Activated CD4-positive, alpha-beta T cell treated with anti-CD3 and anti-CD28 coated beads, Interleukin-2, amount 50 U/mL, for 4 hours (primary cell): Measurements from ENCODE around the gene RNASE8.
"Not testable (repeated sequence)": the region's sequence is repeated elsewhere in the genome, so short reads cannot be mapped to it uniquely, and the experiment has no call there.

Experiments
- DNase-seq, 2 experiments: peaks; one replicate each; pipeline ENCODE4 v3.0.0-alpha.2; 2020

RNASE8 gene, protein sequence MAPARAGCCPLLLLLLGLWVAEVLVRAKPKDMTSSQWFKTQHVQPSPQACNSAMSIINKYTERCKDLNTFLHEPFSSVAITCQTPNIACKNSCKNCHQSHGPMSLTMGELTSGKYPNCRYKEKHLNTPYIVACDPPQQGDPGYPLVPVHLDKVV

DNA sequence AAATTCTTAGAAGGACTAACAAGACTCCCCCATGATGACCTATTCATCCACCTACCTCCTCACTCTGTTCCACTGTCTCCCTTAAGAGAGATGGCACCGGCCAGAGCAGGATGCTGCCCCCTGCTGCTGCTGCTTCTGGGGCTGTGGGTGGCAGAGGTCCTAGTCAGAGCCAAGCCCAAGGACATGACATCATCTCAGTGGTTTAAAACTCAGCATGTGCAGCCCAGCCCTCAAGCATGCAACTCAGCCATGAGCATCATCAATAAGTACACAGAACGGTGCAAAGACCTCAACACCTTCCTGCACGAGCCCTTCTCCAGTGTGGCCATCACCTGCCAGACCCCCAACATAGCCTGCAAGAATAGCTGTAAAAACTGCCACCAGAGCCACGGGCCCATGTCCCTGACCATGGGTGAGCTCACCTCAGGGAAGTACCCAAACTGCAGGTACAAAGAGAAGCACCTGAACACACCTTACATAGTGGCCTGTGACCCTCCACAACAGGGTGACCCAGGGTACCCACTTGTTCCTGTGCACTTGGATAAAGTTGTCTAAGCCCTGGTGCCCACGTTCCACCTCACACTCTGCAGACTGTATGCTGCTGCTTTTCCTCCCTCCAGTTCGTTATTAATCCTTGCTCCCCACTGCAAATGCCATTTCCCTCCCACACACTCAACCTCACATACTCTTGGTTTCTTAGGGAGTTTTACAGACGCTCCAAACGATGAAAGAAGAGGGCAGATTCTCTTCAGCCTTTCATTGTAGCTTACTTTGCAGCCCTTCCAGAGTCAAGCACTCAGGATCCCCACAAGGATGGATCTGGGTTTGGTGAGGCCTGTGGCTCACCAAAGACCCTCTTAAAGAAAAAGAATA is at the start of gene RNASE8:
TSS of gene RNASE8 (plus strand) at position 20 of the 873 bp plus-strand sequence. CDS start at position 91, 71 bp downstream.
- DNase-seq, result no peak

GRCh38 chr14:21009721-21010120 is 47.9 kb upstream of the RNASE8 start:
- DNase-seq, result not testable (repeated sequence)

GRCh38 chr14:21011136-21011535 is 46.5 kb upstream of the RNASE8 start:
- DNase-seq, result no peak

DNA sequence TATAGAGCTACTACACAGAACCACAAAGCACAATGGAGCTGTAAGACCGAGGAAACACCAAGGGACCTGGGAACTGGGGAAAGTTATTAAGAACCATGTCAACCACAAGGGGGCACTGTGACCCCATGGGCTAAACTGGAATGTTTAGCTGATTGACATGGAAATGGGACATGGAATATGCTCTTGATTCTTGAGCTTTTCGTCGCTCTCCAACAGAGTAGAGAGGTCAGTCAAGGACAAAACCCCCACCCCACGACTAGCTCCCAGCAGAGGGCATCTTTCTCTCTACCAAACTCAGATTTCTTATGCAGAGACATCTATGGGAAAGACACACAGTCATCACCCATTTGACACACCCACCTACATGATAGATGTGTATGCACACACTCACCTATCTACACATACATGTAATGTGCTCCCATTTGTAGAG is 42.8 kb upstream of the RNASE8 start:
- peak; percentile 81 to 83 for DNase-seq

DNA sequence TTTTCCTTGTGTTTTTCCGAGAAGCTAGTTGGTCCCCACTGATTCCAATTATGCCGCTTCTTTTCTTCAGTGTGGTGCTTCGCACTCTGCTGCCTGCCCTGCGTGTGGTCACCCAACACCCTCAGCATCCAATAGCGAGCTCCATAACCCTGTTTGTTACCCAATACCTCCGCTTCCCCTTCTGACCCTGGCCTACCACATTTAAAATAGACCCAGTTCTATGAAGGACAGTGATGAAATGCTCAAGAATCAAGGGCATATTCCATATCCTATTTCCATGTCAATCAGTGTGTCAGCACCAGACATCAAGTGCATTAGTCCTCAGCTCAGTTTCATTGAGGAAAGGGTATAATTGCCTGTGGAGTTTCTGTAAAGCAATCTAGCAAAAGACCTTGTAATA is 42.3 kb upstream of the RNASE8 start:
- no peak for DNase-seq

- DNase-seq, result no peak
Observed at GRCh38 chr14:21016413-21017190, 41.0 kb upstream of the RNASE8 start.

GRCh38 chr14:21017528-21018245 is 39.9 kb upstream of the RNASE8 start:
- no peak for DNase-seq

GRCh38 chr14:21018286-21018685 is 39.3 kb upstream of the RNASE8 start:
- no peak for DNase-seq

DNA sequence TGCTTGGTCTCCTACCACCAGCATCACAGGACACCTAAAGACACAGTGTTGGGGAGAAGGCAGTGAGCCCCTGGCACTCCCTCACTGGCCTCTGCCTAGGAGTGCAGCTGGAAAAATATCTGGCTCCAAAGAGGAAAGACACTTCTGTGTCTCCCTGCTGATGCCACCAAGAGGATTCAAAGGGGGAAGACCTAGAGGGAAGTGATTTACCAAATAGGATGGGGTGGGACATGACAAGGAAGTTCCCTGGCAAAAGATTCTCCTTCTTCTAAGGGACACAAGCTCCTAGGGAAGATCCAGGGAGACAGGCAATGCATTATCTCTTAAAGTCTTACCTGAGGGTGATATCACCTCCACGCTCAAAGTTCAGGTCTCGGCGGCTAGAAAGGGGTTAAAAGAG is 38.8 kb upstream of the RNASE8 start:
- DNase-seq, result no peak

DNA sequence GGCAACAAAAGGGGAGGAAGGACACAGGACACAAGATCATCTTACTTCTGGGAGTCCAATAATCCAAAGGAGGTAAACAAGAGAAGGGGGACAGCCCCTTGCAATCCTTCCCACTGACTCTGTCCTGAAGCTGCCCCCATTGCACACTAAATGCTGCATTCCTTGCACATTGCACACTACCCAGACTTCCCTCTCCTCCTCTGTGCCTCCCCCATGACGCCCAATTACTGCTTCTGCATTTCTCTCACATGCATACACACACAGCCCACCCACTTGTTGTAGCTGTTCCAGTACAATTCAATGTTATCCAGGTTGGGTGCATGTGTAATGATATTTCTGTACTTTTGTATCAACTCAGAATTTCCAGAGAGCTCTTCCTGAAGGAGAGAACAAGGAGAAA is 38.3 kb upstream of the RNASE8 start:
- DNase-seq, result no peak

- no peak for DNase-seq
Observed at GRCh38 chr14:21020977-21021545, 36.6 kb upstream of the RNASE8 start.

GRCh38 chr14:21022686-21023085 is 34.9 kb upstream of the RNASE8 start:
- DNase-seq, result no peak

DNA sequence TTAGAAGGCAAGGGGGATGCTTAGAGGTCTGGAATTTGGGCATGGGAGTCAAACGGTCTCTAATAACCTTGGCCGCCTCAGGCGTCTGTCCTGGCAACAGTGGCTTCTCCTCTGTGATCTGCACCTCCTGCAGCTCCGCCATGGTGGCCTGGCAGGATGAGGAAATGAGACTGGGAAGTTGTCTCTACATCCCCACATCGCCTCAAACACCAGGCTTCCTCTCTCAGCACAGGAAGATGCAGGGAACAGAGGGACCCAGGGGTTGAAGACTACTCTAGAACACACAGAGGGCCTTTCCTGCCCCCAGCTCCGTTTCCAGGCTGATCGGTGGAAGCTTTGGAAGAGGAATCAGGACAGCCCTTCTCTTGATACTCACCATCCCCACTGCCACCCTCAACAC is 34.4 kb upstream of the RNASE8 start:
- DNase-seq, result no peak

DNA sequence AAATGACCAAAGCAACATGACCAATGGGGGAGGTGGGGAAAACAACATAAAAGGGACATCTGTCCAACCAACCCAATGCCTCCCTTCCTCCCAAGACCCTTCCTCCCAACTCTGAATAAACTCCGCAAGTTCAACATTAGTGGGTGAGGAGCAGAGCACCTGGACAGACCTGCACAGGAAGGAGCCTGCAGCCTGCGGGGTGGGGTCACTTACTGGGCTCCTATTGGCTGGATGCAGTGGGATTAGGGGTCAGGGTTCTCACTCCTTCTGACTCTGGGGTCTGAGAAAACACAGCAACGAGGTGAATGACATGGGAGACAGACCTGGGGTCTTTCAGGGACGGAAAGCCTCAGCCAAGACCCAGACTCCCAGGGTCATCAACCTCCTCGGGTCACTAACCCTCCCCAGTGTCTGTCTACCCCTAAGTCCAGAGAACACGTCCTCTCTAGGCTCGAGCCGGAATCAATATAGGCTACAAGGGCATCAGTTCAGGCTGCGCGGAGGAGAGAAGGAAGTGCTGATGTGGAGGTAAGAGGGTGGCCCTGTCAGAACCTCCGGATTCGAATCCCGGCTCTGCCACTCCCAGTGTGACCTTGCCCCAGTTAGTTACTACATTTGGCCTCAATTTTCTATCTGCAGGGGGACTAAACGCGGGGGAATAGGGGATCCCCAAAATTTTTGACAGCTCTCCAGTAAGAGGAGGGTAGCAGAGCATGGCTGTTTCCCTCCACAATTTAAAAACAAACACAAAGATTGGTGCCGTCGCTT is 33.6 kb upstream of the RNASE8 start:
- DNase-seq, result no peak

DNA sequence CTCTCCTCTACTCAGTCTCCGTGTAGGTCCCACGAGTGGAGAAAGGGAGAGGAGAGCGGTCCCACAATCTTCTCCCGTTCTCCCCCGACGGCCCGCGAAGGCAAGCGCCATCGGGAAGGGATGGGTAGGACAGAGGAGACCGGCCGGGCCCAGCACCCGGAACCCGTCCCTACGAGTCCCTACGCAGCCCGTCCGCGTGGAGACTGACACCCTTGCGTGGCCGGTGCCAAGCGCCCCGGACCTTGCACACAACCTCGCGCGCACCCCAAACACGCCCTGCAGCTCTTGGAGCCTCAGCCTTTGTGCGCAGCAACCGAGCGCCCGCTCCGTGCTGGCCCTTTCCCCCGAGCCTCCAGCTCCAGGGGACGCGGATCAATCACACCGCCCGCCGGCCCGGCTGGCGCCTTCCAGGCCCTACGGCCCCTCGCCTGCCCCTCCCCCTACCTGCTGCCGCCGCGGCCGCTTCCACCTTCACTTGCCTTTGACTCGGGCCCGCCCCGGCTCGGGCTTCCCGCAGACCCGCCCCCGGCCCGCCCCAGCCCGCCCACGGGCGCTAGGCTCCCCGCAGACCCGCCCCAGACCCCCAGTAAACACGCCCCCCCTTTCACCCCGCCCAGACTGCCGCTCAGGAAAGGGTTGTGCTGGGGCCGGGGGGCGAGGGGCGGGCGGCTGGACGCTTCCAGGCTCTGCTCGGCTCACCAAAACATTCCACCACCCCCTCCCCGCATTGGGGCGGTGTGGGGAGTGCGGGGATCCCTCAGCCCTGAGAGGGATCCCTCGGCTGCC is 32.8 kb upstream of the RNASE8 start, which contains the start of gene NDRG2:
TSS of gene NDRG2 (minus strand) at position 477 of the 786 bp plus-strand sequence. CDS start 1,746 bp downstream, outside the sequence.
- peak; percentile 62 to 68 for DNase-seq

GRCh38 chr14:21025371-21026273 is 32.0 kb upstream of the RNASE8 start:
- DNase-seq, result no peak

- no peak for DNase-seq
Observed at GRCh38 chr14:21026274-21026987, 31.2 kb upstream of the RNASE8 start.

DNA sequence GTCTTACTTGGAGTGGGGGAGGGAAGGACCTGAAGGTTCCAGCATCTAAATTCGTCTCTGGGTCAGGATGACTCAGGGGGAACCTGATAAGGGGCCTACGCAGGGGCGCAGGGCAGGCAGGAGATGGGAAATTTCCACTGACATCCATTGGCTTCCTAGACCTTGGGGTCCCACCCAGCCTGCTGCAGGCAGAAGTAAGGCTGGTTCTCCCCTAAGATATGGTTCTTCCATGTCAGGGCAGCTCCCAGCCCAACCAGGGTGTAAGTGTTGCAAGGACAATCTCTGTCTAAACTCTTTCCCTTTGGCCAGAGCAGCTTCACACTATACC is 30.7 kb upstream of the RNASE8 start:
- no peak for DNase-seq

DNA sequence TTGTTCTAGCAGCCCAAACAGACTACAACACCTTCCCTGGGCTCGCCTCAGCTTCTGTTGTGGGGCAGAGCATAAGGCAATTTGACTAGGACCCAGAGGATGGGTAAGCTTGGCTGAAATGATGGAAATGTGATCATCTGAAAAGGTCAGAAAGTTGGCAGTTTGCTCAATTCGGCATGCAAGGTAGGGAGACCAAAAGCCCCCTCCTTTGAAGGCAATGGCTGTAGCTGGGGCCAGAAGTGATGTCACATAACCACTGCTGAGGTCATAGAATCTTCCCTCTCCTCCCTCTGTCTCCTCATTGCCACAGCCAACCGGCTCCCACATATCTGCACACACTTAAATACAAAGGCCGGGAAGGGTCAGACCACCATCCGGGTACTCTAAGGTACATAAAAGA is 27.7 kb upstream of the RNASE8 start, which contains the start of gene TPPP2:
TSS of gene TPPP2 (plus strand) at position 301 of the 400 bp plus-strand sequence. CDS start 365 bp downstream, outside the sequence.
- DNase-seq, result no peak
